Osteocyte (in vitro differentiated cells): ENCODE measurements around the gene TGFBRAP1. TPM values are rescaled to one million over a fixed set of nuclear protein-coding genes. Genes with fewer than 3 reads are reported as not detected.
"Not testable (repeated sequence)": the region's sequence is repeated elsewhere in the genome, so short reads cannot be mapped to it uniquely, and the experiment has no call there.

ENCODE experiments used
- DNase-seq: peaks from one replicate; pipeline ENCODE4 v3.0.0; 2021; ENCODE audit warnings: mixed read lengths; ENCODE audit not compliant: unreplicated experiment; ENCODE audit errors: extremely low spot score
- H3K27ac Mint-ChIP-seq: one replicate; pipeline ENCODE4 v1.8.0; 2021; ENCODE audit warnings: mild to moderate bottlenecking, mixed read lengths; ENCODE audit not compliant: unreplicated experiment
- H3K27me3 Mint-ChIP-seq: one replicate; pipeline ENCODE4 v1.8.0; 2021; ENCODE audit warnings: mixed read lengths; ENCODE audit not compliant: unreplicated experiment
- H3K36me3 Mint-ChIP-seq: one replicate; pipeline ENCODE4 v1.8.0; 2021; ENCODE audit warnings: mixed read lengths; ENCODE audit not compliant: unreplicated experiment
- H3K4me1 Mint-ChIP-seq: one replicate; pipeline ENCODE4 v1.8.0; 2021; ENCODE audit warnings: mixed read lengths; ENCODE audit not compliant: unreplicated experiment
- H3K4me3 Mint-ChIP-seq: one replicate; pipeline ENCODE4 v1.8.0; 2021; ENCODE audit warnings: mild to moderate bottlenecking, moderate library complexity, mixed read lengths; ENCODE audit not compliant: unreplicated experiment
- H3K9me3 Mint-ChIP-seq: one replicate; pipeline ENCODE4 v1.8.0; 2021; ENCODE audit warnings: mixed read lengths; ENCODE audit not compliant: unreplicated experiment
- total RNA-seq: library from RNA; stranded (reverse); gene quantifications from 2 replicates; pipeline ENCODE4 v1.2.1, GENCODE V29; 2021
- TF ChIP-seq, protein P1 (sequence below): fragments of 200-600 bp; sonication (generic); IDR thresholded peaks from 2 replicates; pipeline ENCODE4 v1.5.0; 2021; ENCODE audit warnings: antibody characterized with exemption, mild to moderate bottlenecking, moderate library complexity

TGFBRAP1 gene
- total RNA-seq, 1 donor from 2014 or later: 21.2 TPM

DNA sequence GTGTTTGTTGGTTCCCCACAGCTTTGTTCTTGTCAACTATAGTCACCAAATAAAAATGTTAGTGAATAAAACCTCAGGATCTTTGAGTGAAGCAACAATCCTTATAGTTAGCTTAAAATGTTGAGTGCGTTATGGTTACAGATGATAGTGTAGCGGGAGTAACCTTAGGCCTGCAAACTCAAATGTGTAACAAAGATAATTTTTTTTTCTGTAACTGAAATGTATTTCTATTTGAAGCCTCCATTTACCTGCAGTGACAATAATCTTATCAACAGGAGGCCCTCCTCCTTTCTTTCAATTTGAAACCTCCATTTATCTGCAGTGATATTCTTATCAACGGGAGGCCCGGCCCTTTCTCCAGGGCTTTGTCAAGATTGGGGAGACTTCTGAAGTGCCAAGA lies 4.7 kb upstream of the TGFBRAP1 start:
- Mint-ChIP-seq H3K27ac (no peak overlapping the region), H3K36me3 (no peaks in the 10 kb centered on the region), H3K4me1 (peaks cover 31% of the 10 kb centered on the region), H3K4me3 (no peak overlapping the region), H3K9me3 (no peaks in the 10 kb centered on the region), H3K27me3 (no peaks in the 10 kb centered on the region)
- DNase-seq: no peak
- TF ChIP-seq, protein P1, sequence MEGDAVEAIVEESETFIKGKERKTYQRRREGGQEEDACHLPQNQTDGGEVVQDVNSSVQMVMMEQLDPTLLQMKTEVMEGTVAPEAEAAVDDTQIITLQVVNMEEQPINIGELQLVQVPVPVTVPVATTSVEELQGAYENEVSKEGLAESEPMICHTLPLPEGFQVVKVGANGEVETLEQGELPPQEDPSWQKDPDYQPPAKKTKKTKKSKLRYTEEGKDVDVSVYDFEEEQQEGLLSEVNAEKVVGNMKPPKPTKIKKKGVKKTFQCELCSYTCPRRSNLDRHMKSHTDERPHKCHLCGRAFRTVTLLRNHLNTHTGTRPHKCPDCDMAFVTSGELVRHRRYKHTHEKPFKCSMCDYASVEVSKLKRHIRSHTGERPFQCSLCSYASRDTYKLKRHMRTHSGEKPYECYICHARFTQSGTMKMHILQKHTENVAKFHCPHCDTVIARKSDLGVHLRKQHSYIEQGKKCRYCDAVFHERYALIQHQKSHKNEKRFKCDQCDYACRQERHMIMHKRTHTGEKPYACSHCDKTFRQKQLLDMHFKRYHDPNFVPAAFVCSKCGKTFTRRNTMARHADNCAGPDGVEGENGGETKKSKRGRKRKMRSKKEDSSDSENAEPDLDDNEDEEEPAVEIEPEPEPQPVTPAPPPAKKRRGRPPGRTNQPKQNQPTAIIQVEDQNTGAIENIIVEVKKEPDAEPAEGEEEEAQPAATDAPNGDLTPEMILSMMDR: no peak

DNA sequence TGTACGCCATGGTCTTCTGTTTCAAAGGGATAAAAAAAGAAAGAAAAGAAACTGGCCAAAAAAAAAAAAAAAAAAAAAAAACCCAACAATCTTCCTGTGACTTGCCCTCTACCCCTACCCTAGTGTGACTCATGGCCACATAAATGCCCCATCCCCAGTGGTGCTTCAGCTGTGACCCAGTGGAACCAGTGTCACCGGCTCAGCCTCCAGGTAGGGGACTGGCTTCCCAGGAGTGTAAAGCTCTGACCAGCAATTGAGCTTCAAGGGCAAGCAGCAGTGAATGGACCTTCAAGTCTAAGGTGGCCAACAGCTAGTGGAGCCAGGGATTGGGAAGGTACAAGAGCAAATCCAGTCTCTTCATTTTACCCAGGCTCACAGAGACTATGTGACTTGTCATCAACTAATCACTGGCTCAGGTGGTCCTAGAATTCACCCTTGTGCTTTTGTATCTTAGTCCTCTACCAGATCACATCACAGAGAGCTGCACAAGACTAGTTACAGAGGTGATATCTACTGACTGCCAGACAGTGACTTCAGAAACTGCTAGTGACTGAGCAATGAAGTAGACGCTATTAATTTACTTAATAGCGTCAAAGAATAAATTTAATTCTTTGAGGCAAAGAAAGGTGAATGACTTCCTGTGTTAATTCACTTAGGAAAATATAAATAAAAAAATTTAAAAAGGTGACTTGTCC lies 1.3 kb upstream of the TGFBRAP1 start:
- Mint-ChIP-seq H3K4me1 (peaks cover 23% of the 10 kb centered on the region), H3K9me3 (no peaks in the 10 kb centered on the region), H3K4me3 (peak overlapping the region; percentile 77), H3K36me3 (no peaks in the 10 kb centered on the region), H3K27ac (no peak overlapping the region), H3K27me3 (no peaks in the 10 kb centered on the region)
- TF ChIP-seq, protein P1: no peak
- no peak for DNase-seq

DNA sequence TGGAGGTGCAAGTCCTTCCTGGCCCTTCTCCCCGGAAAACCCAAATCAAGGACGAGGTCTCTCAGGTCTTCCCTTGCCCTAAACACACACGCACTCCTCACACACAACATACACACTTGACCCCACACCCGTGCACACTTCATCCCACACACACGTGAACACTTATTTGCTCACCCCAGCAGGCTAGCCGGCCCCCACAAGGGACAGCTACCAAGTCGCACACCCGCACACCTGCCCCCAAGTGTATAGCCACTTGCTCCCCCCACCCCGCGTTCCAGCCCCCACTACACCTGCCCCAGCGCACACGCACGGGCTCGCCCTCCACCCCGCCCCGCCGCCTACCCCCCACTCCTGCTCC lies 359 bp downstream of the TGFBRAP1 start:
- TF ChIP-seq, protein P1: no peak
- Mint-ChIP-seq H3K4me1 (peaks cover 39% of the 10 kb centered on the region), H3K4me3 (peak overlapping the region; percentile 91), H3K36me3 (no peaks in the 10 kb centered on the region), H3K9me3 (no peaks in the 10 kb centered on the region), H3K27me3 (no peaks in the 10 kb centered on the region), H3K27ac (peak overlapping the region; percentile 80)
- no peak for DNase-seq

DNA sequence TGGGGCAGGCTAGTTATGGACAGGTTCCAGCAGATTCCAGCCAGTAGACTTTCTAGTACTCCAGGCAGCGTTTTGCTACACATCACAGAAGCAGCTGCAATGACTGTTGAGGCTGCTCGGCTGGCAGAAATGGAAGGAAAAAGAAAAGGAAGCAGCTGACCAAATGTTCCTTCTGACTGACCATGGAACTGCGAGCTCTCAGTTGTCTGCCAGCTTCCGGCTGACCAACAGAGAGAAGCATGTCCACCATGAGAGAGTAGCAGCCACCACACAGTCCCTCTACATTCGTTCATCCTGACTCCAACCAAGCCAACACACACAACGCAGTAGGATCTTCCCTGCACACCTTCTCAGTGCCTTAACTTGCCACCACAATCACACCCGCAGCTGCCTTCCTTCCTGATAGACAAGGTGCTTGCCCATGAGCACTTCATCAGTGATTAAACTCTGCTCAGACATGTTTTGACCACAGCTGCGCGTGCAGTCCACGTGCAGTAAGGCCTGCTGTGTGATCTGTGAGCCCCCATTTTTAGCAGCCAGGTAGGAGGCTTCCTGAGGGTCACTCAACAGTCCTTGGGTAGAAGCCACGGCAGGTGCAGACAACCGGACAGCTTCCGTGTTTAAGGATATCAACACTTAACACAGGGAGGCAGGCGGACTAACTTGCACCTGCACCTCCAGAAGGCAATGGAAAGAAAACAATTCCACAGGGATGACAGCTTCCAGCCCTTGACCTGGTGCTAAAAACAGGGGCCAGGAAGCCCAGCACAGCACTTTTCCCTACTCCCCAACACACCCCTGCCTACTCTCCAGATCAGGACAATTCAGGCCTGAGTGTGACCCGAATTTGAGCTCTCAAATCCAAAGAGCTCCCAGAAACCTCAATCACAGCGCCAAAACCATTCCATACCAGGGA lies 996 bp downstream of the TGFBRAP1 start:
- Mint-ChIP-seq H3K4me3 (peak overlapping the region; percentile 91), H3K9me3 (no peaks in the 10 kb centered on the region), H3K4me1 (peaks cover 39% of the 10 kb centered on the region), H3K27ac (peak overlapping the region; percentile 80), H3K36me3 (no peaks in the 10 kb centered on the region), H3K27me3 (no peaks in the 10 kb centered on the region)
- DNase-seq: no peak
- TF ChIP-seq, protein P1: no peak

DNA sequence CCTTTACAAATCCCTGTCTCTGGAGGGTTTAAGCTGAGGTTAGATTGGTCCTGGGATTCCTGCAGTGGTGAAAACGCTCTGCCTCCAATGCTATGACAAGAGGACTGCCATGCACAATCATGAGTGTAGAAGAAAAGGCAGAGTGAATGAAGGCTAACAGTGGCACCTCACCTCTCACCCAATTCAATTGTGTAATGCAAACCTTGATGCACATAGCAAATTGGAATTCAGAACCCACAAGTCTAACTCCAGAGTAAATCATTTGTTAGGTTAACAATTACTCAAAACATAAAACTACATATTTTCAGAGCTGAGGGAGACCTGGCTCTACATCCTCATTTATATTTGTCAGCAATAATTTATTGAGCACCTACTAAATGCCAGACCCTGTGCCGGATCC lies 1.8 kb downstream of the TGFBRAP1 start:
- TF ChIP-seq, protein P1: no peak
- H3K4me3 Mint-ChIP-seq: peak overlapping the region; percentile 91
- peaks cover 39% of the 10 kb centered on the region for H3K4me1 Mint-ChIP-seq
- no peaks in the 10 kb centered on the region for H3K27me3 Mint-ChIP-seq
- no peaks in the 10 kb centered on the region for H3K9me3 Mint-ChIP-seq
- DNase-seq: no peak
- no peaks in the 10 kb centered on the region for H3K36me3 Mint-ChIP-seq
- no peak overlapping the region for H3K27ac Mint-ChIP-seq

DNA sequence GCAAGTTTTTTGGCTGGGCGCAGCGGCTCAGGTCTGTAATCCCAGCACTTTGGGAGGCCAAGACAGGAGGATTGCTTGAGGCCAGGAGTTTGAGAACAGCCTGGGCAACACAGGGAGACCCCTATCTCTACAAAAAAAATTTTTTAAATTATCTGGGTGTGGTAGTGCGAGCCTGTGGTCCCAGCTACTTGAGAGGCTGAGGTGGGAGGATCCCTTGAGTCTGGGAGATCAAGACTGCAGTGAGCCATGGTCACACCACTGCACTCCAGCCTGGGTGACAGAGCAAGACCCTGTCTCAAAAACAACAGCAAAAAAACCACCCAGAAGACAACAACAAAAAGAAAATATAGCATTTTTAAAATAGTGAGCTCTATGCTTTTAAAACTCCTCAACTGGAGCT lies 2.3 kb downstream of the TGFBRAP1 start:
- not testable (repeated sequence) for H3K27me3 Mint-ChIP-seq, H3K27ac Mint-ChIP-seq, H3K36me3 Mint-ChIP-seq, H3K4me3 Mint-ChIP-seq, H3K9me3 Mint-ChIP-seq, DNase-seq
- H3K4me1 Mint-ChIP-seq: peaks cover 39% of the 10 kb centered on the region
